ENCODE measurements around the gene LMNA. TPM values are rescaled to one million over a fixed set of nuclear protein-coding genes. Genes with fewer than 3 reads are reported as not detected.
"Not testable (repeated sequence)": the region's sequence is repeated elsewhere in the genome, so short reads cannot be mapped to it uniquely, and the experiment has no call there.

Gene LMNA
- total RNA-seq, 1 donor, result 1,039 TPM

- H3K4me3 ChIP-seq (ENCODE audit: low read depth, low read length), result peak overlapping the region; percentile 66
- DNase-seq (ENCODE audit: low read depth), result peak; percentile 90
- no peak for TF ChIP-seq CTCF (IDR thresholded peaks at IDR 0.05; ENCODE audit: insufficient read depth, low read length)
Measured at GRCh38 chr1:156122519-156123355, 8.2 kb downstream of the LMNA start.

- TF ChIP-seq CTCF (IDR thresholded peaks at IDR 0.05; ENCODE audit: insufficient read depth, low read length), result peak; percentile 45
- H3K4me3 ChIP-seq (ENCODE audit: low read depth, low read length), result peak overlapping the region; percentile 66
- peak; percentile 98 for DNase-seq (ENCODE audit: low read depth)
Measured at GRCh38 chr1:156123356-156124196, 9.1 kb downstream of the LMNA start.

GRCh38 chr1:156124557-156125483 lies 10.3 kb downstream of the LMNA start:
- H3K4me3 ChIP-seq (ENCODE audit: low read depth, low read length), result peak overlapping the region; percentile 17
- peak; percentile 58 for DNase-seq (ENCODE audit: low read depth)
- no peak for TF ChIP-seq CTCF (IDR thresholded peaks at IDR 0.05; ENCODE audit: insufficient read depth, low read length)

DNA sequence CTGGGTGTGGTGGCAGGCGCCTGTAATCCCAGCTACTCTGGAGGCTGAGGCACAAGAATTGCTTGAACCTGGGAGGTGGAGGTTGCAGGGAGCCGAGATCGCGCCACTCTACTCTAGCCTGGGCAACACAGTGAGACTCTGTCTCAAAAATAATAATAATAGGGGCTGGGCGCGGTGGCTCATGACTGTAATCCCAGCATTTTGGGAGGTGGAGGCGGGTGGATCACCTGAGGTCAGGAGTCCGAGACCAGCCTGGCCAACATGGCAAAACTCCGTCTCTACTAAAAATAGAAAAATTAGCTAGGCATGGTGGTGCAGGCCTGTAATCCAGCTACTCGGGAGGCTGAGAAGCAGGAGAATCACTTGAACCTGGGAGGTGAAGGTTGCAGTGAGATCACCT lies 11.0 kb downstream of the LMNA start:
- not testable (repeated sequence) for H3K4me3 ChIP-seq (ENCODE audit: low read depth, low read length); DNase-seq (ENCODE audit: low read depth)

GRCh38 chr1:156126043-156126629 lies 11.6 kb downstream of the LMNA start:
- H3K4me3 ChIP-seq (ENCODE audit: low read depth, low read length), result peak overlapping the region; percentile 54
- peak; percentile 65 for TF ChIP-seq CTCF (IDR thresholded peaks at IDR 0.05; ENCODE audit: insufficient read depth, low read length)
- DNase-seq (ENCODE audit: low read depth), result peak; percentile 97

GRCh38 chr1:156126630-156127534 lies 12.4 kb downstream of the LMNA start:
- H3K4me3 ChIP-seq (ENCODE audit: low read depth, low read length), result peak overlapping the region; percentile 54
- peak; percentile 90 for DNase-seq (ENCODE audit: low read depth)
- TF ChIP-seq CTCF (IDR thresholded peaks at IDR 0.05; ENCODE audit: insufficient read depth, low read length), result no peak
